Fibroblast of the aortic adventitia (primary cell): ENCODE measurements around the gene TRIML1. TPM values are rescaled to one million over a fixed set of nuclear protein-coding genes. Genes with fewer than 3 reads are reported as not detected.

Experiments
- DNase-seq: peaks from one replicate; pipeline ENCODE4 v3.0.0-alpha.2; 2010; ENCODE audit warnings: low read depth
- H3K4me3 ChIP-seq: 2 replicates; pipeline ENCODE4 v1.5.1; 2011; ENCODE audit warnings: low read depth, mild to moderate bottlenecking, control low read depth, low read length, moderate library complexity
- small RNA-seq: library from RNA; depleted of rRNA; stranded (forward); fragments of <200 nt; gene quantifications from one replicate; pipeline ENCODE3, GENCODE V24; 2012
- total RNA-seq: library from RNA; depleted of rRNA; stranded (reverse); fragments of >200 nt; gene quantifications from 2 replicates; pipeline ENCODE4 v1.2.3, GENCODE V29; 2012; ENCODE audit warnings: low replicate concordance
- TF ChIP-seq, protein P1 (sequence below): IDR thresholded peaks from 2 replicates; pipeline ENCODE4 v1.5.1; 2011; ENCODE audit warnings: mild to moderate bottlenecking, low read length, control low read depth, inconsistent platforms; ENCODE audit not compliant: insufficient read depth

Gene TRIML1
- total RNA-seq, 1 donor, result not detected

DNA sequence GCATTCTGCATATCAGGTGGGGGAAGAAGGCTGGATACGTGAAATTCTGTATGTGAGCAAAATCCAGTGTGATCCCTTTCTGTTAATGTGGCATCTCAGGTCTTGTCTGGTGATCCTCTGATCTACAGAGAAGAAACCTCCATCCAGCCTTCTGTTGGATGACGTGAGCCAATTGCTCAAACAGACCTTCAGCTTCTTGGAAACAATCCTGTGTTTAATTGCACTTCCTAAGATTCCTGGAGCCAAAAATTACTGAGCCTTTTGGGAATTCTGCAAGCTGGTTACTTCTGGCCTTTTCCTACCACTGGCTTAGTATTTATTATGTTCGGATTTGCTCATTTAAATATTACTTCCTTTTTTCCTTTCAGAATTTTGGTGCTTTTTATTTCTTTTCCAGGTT is 51.2 kb downstream of the TRIML1 start:
- no peak overlapping the region for H3K4me3 ChIP-seq
- no peak for DNase-seq
- TF ChIP-seq, protein P1, sequence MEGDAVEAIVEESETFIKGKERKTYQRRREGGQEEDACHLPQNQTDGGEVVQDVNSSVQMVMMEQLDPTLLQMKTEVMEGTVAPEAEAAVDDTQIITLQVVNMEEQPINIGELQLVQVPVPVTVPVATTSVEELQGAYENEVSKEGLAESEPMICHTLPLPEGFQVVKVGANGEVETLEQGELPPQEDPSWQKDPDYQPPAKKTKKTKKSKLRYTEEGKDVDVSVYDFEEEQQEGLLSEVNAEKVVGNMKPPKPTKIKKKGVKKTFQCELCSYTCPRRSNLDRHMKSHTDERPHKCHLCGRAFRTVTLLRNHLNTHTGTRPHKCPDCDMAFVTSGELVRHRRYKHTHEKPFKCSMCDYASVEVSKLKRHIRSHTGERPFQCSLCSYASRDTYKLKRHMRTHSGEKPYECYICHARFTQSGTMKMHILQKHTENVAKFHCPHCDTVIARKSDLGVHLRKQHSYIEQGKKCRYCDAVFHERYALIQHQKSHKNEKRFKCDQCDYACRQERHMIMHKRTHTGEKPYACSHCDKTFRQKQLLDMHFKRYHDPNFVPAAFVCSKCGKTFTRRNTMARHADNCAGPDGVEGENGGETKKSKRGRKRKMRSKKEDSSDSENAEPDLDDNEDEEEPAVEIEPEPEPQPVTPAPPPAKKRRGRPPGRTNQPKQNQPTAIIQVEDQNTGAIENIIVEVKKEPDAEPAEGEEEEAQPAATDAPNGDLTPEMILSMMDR, result no peak

DNA sequence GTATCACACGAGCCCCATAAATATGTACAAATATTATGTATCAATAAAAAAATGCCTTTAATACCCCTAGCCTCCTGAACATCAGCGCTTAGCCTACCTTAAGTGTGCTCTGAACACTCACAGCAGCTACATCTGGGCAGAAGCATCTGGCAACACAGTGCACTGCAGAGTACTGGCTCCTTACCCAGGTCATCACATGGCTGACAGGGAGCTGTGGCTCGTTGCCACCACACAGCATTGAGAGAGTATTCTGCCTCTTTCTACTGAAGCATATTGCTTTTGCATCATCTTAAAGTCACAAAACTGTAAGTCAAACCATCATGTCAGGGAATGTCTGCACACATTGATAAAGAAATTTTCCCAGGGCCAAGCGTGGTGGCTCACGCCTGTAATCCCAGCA is 55.2 kb downstream of the TRIML1 start:
- TF ChIP-seq, protein P1, result no peak
- no peak overlapping the region for H3K4me3 ChIP-seq
- DNase-seq, result no peak

DNA sequence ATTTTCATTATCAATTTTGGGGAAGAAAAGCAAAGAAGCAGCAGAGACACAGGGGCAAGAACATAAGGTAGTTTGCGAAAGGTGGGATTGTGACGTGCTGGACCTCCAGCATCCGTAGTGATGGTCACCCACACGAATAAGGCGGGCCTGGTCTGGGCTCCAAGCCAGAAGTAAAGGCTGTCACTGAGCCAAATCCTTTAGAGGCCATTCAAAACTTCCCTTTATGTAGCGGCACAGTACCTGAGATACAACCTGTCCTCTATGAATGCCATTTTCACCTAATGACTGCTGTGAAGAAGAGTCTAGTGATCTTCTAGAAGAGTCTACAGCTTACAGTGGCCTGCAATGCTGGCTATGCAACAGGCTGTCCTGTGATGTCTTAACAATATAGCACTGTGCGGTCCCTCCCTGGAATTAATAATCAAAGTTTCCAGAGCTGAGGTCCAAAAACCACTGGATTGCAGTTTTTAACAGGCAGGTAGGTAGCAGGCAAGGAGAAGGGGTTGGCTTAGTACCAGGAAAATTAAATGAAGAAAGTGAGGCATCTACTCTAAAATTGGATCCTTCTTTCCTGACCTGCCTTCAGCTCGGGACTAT is 56.2 kb downstream of the TRIML1 start:
- TF ChIP-seq, protein P1, result no peak
- H3K4me3 ChIP-seq, result no peak overlapping the region
- no peak for DNase-seq

DNA sequence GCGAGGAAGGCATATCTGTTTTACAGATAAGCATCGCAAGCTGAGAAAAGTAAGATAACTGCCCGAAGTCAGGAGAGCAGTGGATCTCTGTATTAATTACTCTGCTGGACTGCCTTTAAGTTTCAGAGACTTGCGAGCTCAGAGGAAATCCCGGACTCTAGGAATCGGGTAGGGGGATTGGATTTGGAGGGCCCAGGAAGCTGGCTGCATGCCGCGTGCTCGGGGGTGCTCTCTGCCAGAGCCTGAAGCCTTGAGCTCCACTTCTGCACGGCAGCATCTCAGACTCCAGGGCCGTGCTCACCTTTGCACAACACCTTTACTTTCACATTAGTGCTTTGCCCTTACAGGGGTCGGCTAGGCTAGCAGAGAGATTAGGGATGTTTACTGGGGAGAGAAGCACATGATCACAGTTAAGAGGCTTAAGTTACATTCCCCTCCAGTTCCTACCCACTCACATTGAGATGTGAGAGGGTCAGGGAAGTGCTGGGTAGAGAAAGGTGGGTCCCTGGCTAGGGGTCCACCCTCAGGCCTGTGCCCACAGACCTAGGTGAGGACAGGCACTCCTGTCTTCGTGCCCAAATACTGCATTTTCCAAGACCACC is 57.0 kb downstream of the TRIML1 start:
- no peak overlapping the region for H3K4me3 ChIP-seq
- TF ChIP-seq, protein P1, result no peak
- DNase-seq, result no peak

Small RNAs within 50 kb of the gene (small RNA-seq; reads per million reads assigned to genes)
- not detected for gene RNU6-173P

Other genes starting within 250 kb of the TRIML1 start
- gene ZFP42, start 143.7 kb upstream of the TRIML1 start, total RNA-seq, result 0.09 TPM in 1 of 2 replicates, not detected in the other
- not detected in 2 replicates for gene TRIML2, start 29.8 kb upstream of the TRIML1 start, total RNA-seq